Neural progenitor cell (in vitro differentiated cells): ENCODE results near the gene AQP1. TPM values are rescaled to one million over a fixed set of nuclear protein-coding genes. Genes with fewer than 3 reads are reported as not detected.

Experiments
- DNase-seq: peaks from one replicate; pipeline ENCODE4 v3.0.0-alpha.2; 2016; ENCODE audit warnings: low spot score
- H2AFZ ChIP-seq: fragments of 200-600 bp; sonication (generic); replicated peaks from 2 replicates; pipeline ENCODE4 v1.6.1; 2016; ENCODE audit warnings: antibody characterized with exemption
- H3F3A ChIP-seq: fragments of 200-600 bp; sonication (generic); 2 replicates; pipeline ENCODE4 v1.6.1; 2016; ENCODE audit warnings: antibody characterized with exemption, low read depth
- H3K27ac ChIP-seq: fragments of 200-600 bp; sonication (generic); 2 replicates; pipeline ENCODE4 v1.5.1; 2016; ENCODE audit warnings: mild to moderate bottlenecking
- H3K27me3 ChIP-seq: fragments of 200-600 bp; sonication (generic); 2 replicates; pipeline ENCODE4 v1.6.1; 2016; ENCODE audit warnings: mild to moderate bottlenecking, moderate library complexity
- H3K36me3 ChIP-seq: fragments of 200-600 bp; sonication (generic); 2 replicates; pipeline ENCODE4 v1.5.1; 2016
- H3K4me1 ChIP-seq: fragments of 200-600 bp; sonication (generic); 2 replicates; pipeline ENCODE4 v1.6.1; 2016; ENCODE audit warnings: mixed run types
- H3K4me2 ChIP-seq: fragments of 200-600 bp; sonication (generic); 2 replicates; pipeline ENCODE4 v1.6.1; 2016
- H3K4me3 ChIP-seq: fragments of 200-600 bp; sonication (generic); 2 replicates; pipeline ENCODE4 v1.5.1; 2016
- H3K79me2 ChIP-seq: fragments of 200-600 bp; sonication (generic); 2 replicates; pipeline ENCODE4 v1.6.1; 2016; ENCODE audit warnings: low read depth
- H3K9ac ChIP-seq: fragments of 200-600 bp; sonication (generic); 2 replicates; pipeline ENCODE4 v1.6.1; 2016
- H3K9me3 ChIP-seq: fragments of 200-600 bp; sonication (generic); 2 replicates; pipeline ENCODE4 v1.5.1; 2016; ENCODE audit warnings: low read depth
- H4K20me1 ChIP-seq: fragments of 200-600 bp; sonication (generic); 2 replicates; pipeline ENCODE4 v1.6.1; 2016; ENCODE audit warnings: low read depth
- H3K27ac Mint-ChIP-seq: 3 replicates; pipeline ENCODE4 v1.8.0; 2021; ENCODE audit warnings: mixed read lengths
- H3K27me3 Mint-ChIP-seq: 2 replicates; pipeline ENCODE4 v1.8.0; 2022; ENCODE audit warnings: low read depth, mild to moderate bottlenecking, inconsistent platforms, moderate library complexity, mixed read lengths; ENCODE audit not compliant: insufficient read depth
- H3K36me3 Mint-ChIP-seq: 3 replicates; pipeline ENCODE4 v1.8.0; 2021; ENCODE audit warnings: mixed read lengths
- H3K4me1 Mint-ChIP-seq: 3 replicates; pipeline ENCODE4 v1.8.0; 2021; ENCODE audit warnings: mixed read lengths
- H3K4me3 Mint-ChIP-seq: 3 replicates; pipeline ENCODE4 v1.8.0; 2021; ENCODE audit warnings: mild to moderate bottlenecking, moderate library complexity, mixed read lengths
- H3K9me3 Mint-ChIP-seq: 3 replicates; pipeline ENCODE4 v1.8.0; 2020; ENCODE audit warnings: mixed read lengths
- EZH2 ChIP-seq: fragments of 200-600 bp; sonication (generic); IDR thresholded peaks from 2 replicates; pipeline ENCODE4 v1.6.1; 2017; ENCODE audit warnings: antibody characterized with exemption, mild to moderate bottlenecking, moderate library complexity
- EZH2phosphoT487 ChIP-seq: fragments of 200-600 bp; sonication (generic); IDR thresholded peaks from 2 replicates; pipeline ENCODE4 v1.6.1; 2017; ENCODE audit warnings: antibody characterized with exemption
- total RNA-seq: library from RNA; depleted of rRNA; stranded (reverse); fragments of >200 nt; gene quantifications from 2 replicates; pipeline ENCODE4 v1.2.3, GENCODE V29; 2015; ENCODE audit warnings: low replicate concordance
- TF ChIP-seq, protein P1 (sequence below): fragments of 200-600 bp; sonication (generic); IDR thresholded peaks from 2 replicates; pipeline ENCODE4 v1.5.1; 2017; ENCODE audit warnings: antibody characterized with exemption, mild to moderate bottlenecking

The AQP1 gene
- total RNA-seq, 1 donor from 2014 or later, result not detected

DNA sequence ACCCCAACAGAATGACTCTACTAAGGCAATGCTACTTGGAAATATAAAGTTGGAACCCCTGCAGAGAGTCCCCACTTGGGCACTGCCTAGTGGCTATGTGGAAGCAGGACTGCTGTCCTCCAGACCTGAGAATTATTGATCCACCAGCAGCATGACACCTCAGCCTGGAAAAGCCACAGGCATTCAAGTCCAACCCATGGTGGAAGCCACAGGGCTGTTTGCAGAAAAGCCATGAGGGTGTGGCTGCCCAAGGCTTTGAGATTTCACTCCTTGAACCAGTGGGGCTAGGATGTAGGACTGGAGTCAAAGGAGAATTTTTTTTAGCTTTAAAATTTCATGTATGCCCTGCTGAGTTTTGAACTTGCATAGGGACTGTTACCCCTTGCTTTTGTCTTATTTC is 38.5 kb downstream of the AQP1 start:
- no peak overlapping the region for H2AFZ ChIP-seq
- H3K27ac ChIP-seq, result no peak overlapping the region
- H3K4me3 ChIP-seq, result no peak overlapping the region
- no peaks in the 10 kb centered on the region for H3K4me1 ChIP-seq
- TF ChIP-seq, protein P1, sequence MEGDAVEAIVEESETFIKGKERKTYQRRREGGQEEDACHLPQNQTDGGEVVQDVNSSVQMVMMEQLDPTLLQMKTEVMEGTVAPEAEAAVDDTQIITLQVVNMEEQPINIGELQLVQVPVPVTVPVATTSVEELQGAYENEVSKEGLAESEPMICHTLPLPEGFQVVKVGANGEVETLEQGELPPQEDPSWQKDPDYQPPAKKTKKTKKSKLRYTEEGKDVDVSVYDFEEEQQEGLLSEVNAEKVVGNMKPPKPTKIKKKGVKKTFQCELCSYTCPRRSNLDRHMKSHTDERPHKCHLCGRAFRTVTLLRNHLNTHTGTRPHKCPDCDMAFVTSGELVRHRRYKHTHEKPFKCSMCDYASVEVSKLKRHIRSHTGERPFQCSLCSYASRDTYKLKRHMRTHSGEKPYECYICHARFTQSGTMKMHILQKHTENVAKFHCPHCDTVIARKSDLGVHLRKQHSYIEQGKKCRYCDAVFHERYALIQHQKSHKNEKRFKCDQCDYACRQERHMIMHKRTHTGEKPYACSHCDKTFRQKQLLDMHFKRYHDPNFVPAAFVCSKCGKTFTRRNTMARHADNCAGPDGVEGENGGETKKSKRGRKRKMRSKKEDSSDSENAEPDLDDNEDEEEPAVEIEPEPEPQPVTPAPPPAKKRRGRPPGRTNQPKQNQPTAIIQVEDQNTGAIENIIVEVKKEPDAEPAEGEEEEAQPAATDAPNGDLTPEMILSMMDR, result no peak
- no peak for TF ChIP-seq EZH2
- no peak for TF ChIP-seq EZH2phosphoT487
- no peak for DNase-seq
- no peaks in the 10 kb centered on the region for H3K4me1 Mint-ChIP-seq
- no peak overlapping the region for H3K4me3 Mint-ChIP-seq
- H3K4me2 ChIP-seq, result no peak overlapping the region
- no peaks in the 10 kb centered on the region for H3K36me3 Mint-ChIP-seq
- no peaks in the 10 kb centered on the region for H3K36me3 ChIP-seq
- H3K27me3 Mint-ChIP-seq, result peaks cover 4% of the 10 kb centered on the region
- no peaks in the 10 kb centered on the region for H3K79me2 ChIP-seq
- peaks cover 3% of the 10 kb centered on the region for H3K27me3 ChIP-seq
- no peaks in the 10 kb centered on the region for H3F3A ChIP-seq
- H3K9me3 ChIP-seq, result no peaks in the 10 kb centered on the region
- peaks cover 3% of the 10 kb centered on the region for H3K9me3 Mint-ChIP-seq
- H3K9ac ChIP-seq, result no peak overlapping the region
- H4K20me1 ChIP-seq, result no peaks in the 10 kb centered on the region
- H3K27ac Mint-ChIP-seq, result no peak overlapping the region

DNA sequence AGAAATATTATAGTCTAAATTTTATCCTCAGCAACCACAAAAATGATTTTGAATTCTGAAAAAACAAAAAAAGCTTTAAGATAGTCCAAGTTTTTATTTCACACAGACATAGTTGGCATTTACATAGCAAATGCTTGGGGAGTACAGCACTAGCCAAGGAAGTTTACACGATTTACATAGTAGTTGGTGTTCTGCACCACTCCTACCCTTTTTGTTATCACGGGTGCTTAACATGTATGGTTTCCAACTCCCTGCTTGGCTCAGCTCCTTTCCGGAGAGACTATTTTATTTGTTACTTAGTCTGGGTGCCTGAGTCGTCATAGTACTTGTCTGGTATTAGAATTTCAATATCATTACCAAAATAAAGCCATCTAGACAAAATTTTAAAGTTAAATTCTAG is 43.3 kb downstream of the AQP1 start:
- Mint-ChIP-seq H3K27me3 (no peaks in the 10 kb centered on the region), H3K9me3 (peaks cover 10% of the 10 kb centered on the region), H3K27ac (no peak overlapping the region), H3K4me1 (no peaks in the 10 kb centered on the region), H3K36me3 (no peaks in the 10 kb centered on the region), H3K4me3 (no peak overlapping the region)
- DNase-seq, result no peak
- Histone ChIP-seq H3K9ac (no peak overlapping the region), H3K4me3 (no peak overlapping the region), H3K4me2 (no peak overlapping the region), H3F3A (no peaks in the 10 kb centered on the region), H2AFZ (no peak overlapping the region), H3K27ac (no peak overlapping the region), H3K36me3 (no peaks in the 10 kb centered on the region), H3K79me2 (no peaks in the 10 kb centered on the region), H3K9me3 (peaks cover 3% of the 10 kb centered on the region), H3K27me3 (no peaks in the 10 kb centered on the region), H3K4me1 (no peaks in the 10 kb centered on the region), H4K20me1 (no peaks in the 10 kb centered on the region)
- TF ChIP-seq EZH2, result no peak
- TF ChIP-seq, protein P1, result no peak
- TF ChIP-seq EZH2phosphoT487, result no peak

DNA sequence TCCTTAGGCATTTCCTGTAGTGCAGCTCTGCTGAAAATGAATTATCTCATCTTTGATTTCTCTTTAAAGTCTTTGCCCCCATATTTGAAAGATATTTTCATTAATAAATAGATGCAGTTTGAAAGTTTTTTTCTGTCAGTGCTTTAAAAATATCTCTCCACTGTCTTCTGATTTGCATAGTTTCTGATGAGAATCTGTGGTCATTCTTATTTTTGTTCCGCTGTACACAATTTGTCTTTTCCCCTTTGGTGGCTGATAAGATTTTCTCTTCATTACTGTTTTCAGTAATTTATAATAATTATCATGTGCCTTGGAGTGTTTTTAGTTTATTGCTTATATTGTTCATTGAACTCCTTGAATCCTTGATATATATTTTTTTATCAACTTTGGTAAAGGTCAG is 45.1 kb downstream of the AQP1 start:
- Histone ChIP-seq H3K27ac (no peak overlapping the region), H2AFZ (no peak overlapping the region), H3K4me1 (no peaks in the 10 kb centered on the region), H4K20me1 (no peaks in the 10 kb centered on the region), H3K79me2 (no peaks in the 10 kb centered on the region), H3K4me3 (no peak overlapping the region), H3K36me3 (no peaks in the 10 kb centered on the region), H3K9ac (no peak overlapping the region), H3K9me3 (peaks cover 3% of the 10 kb centered on the region), H3F3A (no peaks in the 10 kb centered on the region), H3K4me2 (no peak overlapping the region), H3K27me3 (no peaks in the 10 kb centered on the region)
- no peaks in the 10 kb centered on the region for H3K36me3 Mint-ChIP-seq
- TF ChIP-seq, protein P1, result no peak
- TF ChIP-seq EZH2 (no peak), EZH2phosphoT487 (no peak)
- no peak overlapping the region for H3K4me3 Mint-ChIP-seq
- H3K4me1 Mint-ChIP-seq, result no peaks in the 10 kb centered on the region
- H3K9me3 Mint-ChIP-seq, result peaks cover 10% of the 10 kb centered on the region
- DNase-seq, result no peak
- no peak overlapping the region for H3K27ac Mint-ChIP-seq
- no peaks in the 10 kb centered on the region for H3K27me3 Mint-ChIP-seq

DNA sequence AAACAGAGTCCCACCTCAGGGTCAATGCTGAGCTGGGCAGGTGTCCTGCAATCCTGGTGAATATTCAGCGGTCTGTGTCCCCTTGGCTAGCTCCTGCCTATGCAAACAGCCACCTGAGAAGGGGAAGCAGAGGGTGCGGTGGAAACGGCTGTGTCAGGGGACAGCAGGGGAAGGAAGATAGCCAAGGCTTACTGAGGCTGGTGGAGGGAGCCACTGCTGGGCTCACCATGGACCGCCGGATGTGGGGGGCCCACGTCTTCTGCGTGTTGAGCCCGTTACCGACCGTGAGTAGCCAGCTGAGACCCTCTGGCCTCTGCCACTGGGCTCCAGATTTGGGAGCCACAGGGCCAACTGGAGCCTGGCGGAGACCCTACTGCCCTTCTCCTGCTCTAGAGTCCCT is 52.2 kb downstream of the AQP1 start, which contains the start of gene GHRHR:
Gene GHRHR (plus strand): TSS at position 112 of the 400 bp plus-strand sequence. CDS start 116 bp downstream, at position 228.
- Histone ChIP-seq H3K27ac (no peak within 1 kb of the TSS), H3K36me3 (no peaks in the 10 kb centered on the region), H3K4me1 (no peaks in the 10 kb centered on the region), H2AFZ (no peak within 1 kb of the TSS), H3K9me3 (no peaks in the 10 kb centered on the region), H3K9ac (no peak within 1 kb of the TSS), H3K4me3 (no peak within 1 kb of the TSS), H4K20me1 (no peaks in the 10 kb centered on the region), H3K4me2 (no peak within 1 kb of the TSS), H3F3A (no peaks in the 10 kb centered on the region), H3K27me3 (no peaks in the 10 kb centered on the region), H3K79me2 (no peaks in the 10 kb centered on the region)
- TF ChIP-seq, protein P1, result no peak
- TF ChIP-seq EZH2, result no peak
- Mint-ChIP-seq H3K27me3 (peaks cover 8% of the 10 kb centered on the region), H3K9me3 (no peaks in the 10 kb centered on the region), H3K4me1 (no peaks in the 10 kb centered on the region), H3K36me3 (no peaks in the 10 kb centered on the region), H3K27ac (no peak within 1 kb of the TSS), H3K4me3 (no peak within 1 kb of the TSS)
- DNase-seq, result no peak
